GM10266 (cell line): ENCODE data around the gene PRSS37.
A peak's percentile ranks its signal among the peaks of the same experiment; 100 is the strongest.

ENCODE experiments used
- DNase-seq: peaks from one replicate; pipeline ENCODE4 v3.0.0; 2012; ENCODE audit errors: extremely low spot score
- CTCF ChIP-seq: IDR thresholded peaks from 2 replicates; pipeline ENCODE4 v1.5.1; 2012; ENCODE audit warnings: mild to moderate bottlenecking, low read depth; ENCODE audit not compliant: control insufficient read depth, insufficient read depth; ENCODE audit errors: missing control alignments

The PRSS37 gene, protein sequence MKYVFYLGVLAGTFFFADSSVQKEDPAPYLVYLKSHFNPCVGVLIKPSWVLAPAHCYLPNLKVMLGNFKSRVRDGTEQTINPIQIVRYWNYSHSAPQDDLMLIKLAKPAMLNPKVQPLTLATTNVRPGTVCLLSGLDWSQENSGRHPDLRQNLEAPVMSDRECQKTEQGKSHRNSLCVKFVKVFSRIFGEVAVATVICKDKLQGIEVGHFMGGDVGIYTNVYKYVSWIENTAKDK

GRCh38 chr7:141841385-141841784 is at the start of gene PRSS37:
Gene PRSS37, minus strand, starts transcription at chr7:141841485. Its CDS starts 436 bp downstream, at chr7:141841049.
- no peak for DNase-seq
- no peak for TF ChIP-seq CTCF

DNA sequence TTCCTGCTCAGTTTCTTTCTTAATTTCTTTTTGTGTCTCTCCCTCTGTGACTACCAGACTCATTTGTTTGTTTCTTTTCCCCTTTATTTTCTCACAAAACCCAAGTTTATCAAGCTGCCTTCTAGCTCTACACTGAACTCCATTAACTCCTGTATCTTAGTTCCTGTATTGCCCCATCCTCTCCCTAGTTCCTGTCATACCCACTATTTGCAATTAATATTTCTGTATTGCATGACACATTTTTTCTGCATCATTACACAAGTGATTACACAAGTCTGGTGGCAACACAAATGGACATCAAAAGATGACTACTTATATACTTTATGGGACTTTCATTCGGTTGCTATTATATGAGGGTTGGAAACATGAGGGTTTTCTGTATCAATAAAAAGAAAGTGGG is 48.0 kb upstream of the PRSS37 start:
- DNase-seq = no peak

GRCh38 chr7:141884539-141885225 is 43.4 kb upstream of the PRSS37 start:
- TF ChIP-seq CTCF = no peak

More for the DNA sequence above, 48.0 kb upstream of the PRSS37 start:
- no peak for TF ChIP-seq CTCF

DNA sequence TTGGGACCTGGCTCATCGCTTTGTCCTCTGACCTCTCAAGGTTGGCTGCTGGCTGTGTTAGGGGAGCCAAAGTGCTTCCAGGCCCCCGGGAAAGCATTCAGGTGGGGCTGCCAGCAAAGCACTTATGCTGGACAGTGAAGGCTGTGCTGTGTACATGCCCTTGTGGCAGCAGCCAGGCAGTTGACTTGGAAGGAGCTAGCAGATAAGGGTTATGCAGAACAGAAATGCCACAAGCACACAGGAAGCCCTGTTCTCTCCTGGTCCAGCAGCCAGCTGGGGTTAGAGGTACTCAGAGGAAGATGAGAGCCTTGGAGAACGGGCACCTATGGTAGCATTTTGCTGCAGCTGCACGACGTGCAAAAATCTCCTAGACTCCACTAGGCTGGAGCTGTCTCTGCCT is 39.7 kb upstream of the PRSS37 start:
- DNase-seq = no peak
- TF ChIP-seq CTCF = no peak

More at GRCh38 chr7:141884539-141885225, 43.4 kb upstream of the PRSS37 start:
- peak; percentile 7 for DNase-seq

DNA sequence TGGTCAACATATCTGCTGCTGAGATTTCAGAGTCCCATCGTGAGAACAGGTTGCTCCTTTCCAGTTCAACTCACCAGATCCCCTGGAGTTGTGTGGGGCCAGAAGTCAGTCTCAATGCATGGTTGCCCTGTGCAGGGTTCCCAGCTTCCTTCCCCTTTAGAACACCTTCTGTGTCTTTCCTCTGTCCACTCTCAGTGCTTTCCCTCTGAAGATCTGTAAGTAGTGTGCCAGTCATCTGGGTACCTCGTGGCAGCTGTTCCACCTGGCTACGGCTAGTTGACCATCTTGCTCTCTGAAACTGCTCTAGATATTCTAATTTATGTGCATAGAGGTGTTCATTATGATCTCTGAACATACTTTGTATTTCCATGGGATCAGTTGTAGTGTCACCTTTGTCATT is 36.1 kb upstream of the PRSS37 start:
- DNase-seq = no peak
- TF ChIP-seq CTCF = no peak

DNA sequence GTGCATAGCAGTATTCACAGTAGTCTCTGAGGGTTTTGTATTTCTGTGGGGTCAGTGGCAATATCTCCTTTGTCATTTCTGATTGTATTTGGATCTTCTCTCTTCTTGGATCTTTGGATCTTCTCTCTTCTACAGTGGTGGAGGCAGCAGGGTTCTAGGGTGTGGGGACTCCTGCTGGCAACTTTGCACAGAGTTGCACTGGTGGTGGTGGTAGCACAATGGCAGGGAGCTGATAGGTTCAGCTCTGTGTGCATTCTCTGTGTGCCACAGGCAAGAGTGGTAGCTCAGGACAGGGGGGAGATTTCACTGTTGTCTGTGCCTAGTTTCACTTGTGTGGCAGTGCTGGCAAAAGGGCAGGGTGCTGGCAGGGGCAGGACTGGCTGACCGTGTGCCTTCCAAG is 35.1 kb upstream of the PRSS37 start:
- no peak for TF ChIP-seq CTCF
- DNase-seq = no peak

GRCh38 chr7:141875453-141875852 is 34.2 kb upstream of the PRSS37 start:
- no peak for DNase-seq
- TF ChIP-seq CTCF = no peak
